HepG2 (cell line): Measurements from ENCODE around the gene COL5A2. TPM values are rescaled to one million over a fixed set of nuclear protein-coding genes. Genes with fewer than 3 reads are reported as not detected.

Source experiments
- ATAC-seq: fragments of 200-7000 bp; cut with Tn5 transposase; 3 replicates; pipeline ENCODE4 v1.9.1; 2020; ENCODE audit warnings: mild to moderate bottlenecking, moderate library complexity
- BruUV-seq: library from RNA; stranded (reverse); fragments of 400-500 nt; replicated peaks from 2 replicates; lab custom pipeline; 2021; lab: Mats Ljungman, UMichigan
- CTCF ChIA-PET: fragments of 300-600 bp; formaldehyde crosslinking; extraction: SDS; loops from one replicate; lab custom pipeline; 2021; ENCODE audit warnings: low total read pairs, inconsistent platforms, low intra/inter-chr PET ratio; lab: Yijun Ruan, JAX
- POLR2A ChIA-PET: fragments of 350-600 bp; sonication (Branson Sonifier 250); formaldehyde crosslinking; loops from one replicate; lab custom pipeline; 2020; ENCODE audit warnings: antibody characterized with exemption, inconsistent platforms; lab: Yijun Ruan, JAX
- DNase-seq: peaks from one replicate; pipeline ENCODE4 v3.0.0-alpha.2; 2015; ENCODE audit warnings: low spot score
- FAIRE-seq: peaks from 3 replicates; lab custom pipeline; 2011; peaks lifted over from hg19 to GRCh38; lab: Jason Lieb, UNC
- H2AFZ ChIP-seq: one replicate; pipeline ENCODE4 v1.6.1; 2011; ENCODE audit warnings: low read length, inconsistent platforms
- H3K27ac ChIP-seq: fragments of 300-600 bp; 3 replicates; pipeline ENCODE4 v1.8.0; 2011; ENCODE audit warnings: mixed run types, mild to moderate bottlenecking, mixed read lengths, low read length, inconsistent platforms; ENCODE audit not compliant: insufficient read depth; ENCODE audit errors: extremely low read length
- H3K27me3 ChIP-seq, 2 experiments: fragments of 200-600 bp in 1 of 2; 2 replicates in 1 of 2; 3 replicates in 1 of 2; pipeline versions ENCODE4 v1.6.0 to v1.8.0; 2011; ENCODE audit warnings: low read length in 2 of 2, mild to moderate bottlenecking in 2 of 2, moderate library complexity in 2 of 2, inconsistent platforms in 1 of 2; ENCODE audit not compliant: insufficient read depth in 2 of 2, control insufficient read depth in 1 of 2
- H3K36me3 ChIP-seq, 2 experiments: fragments of 200-600 bp in 1 of 2; replicated peaks in 1 of 2; 2 replicates in 1 of 2; 3 replicates in 1 of 2; pipeline versions ENCODE4 v1.5.1 to v1.8.0; 2011; ENCODE audit warnings: low read length in 2 of 2, inconsistent platforms in 1 of 2; ENCODE audit not compliant: insufficient read depth in 2 of 2, control insufficient read depth in 1 of 2
- H3K4me1 ChIP-seq: 2 replicates; pipeline ENCODE4 v1.5.1; 2012; ENCODE audit warnings: low read length, inconsistent platforms; ENCODE audit not compliant: insufficient read depth
- H3K4me2 ChIP-seq: 2 replicates; pipeline ENCODE4 v1.6.0; 2011; ENCODE audit warnings: low read depth, low read length, inconsistent platforms
- H3K4me3 ChIP-seq, 3 experiments: fragments of 200-600 bp in 1 of 3; sonication (generic), shearing (Covaris generic) in 1 of 3; replicated peaks in 1 of 3; 2 replicates each; pipeline ENCODE4 v1.5.1; 2011 to 2016; ENCODE audit warnings: low read length in 3 of 3, inconsistent platforms in 2 of 3, low read depth in 2 of 3, mild to moderate bottlenecking in 2 of 3, control low read depth in 1 of 3, mixed read lengths in 1 of 3; ENCODE audit not compliant: insufficient read depth in 1 of 3
- H3K79me2 ChIP-seq: one replicate; pipeline ENCODE4 v1.6.1; 2011; ENCODE audit warnings: low read length, inconsistent platforms; ENCODE audit not compliant: insufficient read depth
- H3K9ac ChIP-seq: 2 replicates; pipeline ENCODE4 v1.6.0; 2011; ENCODE audit warnings: mild to moderate bottlenecking, low read depth, low read length, inconsistent platforms; ENCODE audit not compliant: insufficient read depth
- H3K9me3 ChIP-seq: 2 replicates; pipeline ENCODE4 v1.5.1; 2012; ENCODE audit warnings: mild to moderate bottlenecking, low read length
- H4K20me1 ChIP-seq: 2 replicates; pipeline ENCODE4 v1.6.0; 2011; ENCODE audit warnings: inconsistent platforms, mild to moderate bottlenecking, low read length, moderate library complexity; ENCODE audit not compliant: insufficient read depth
- IKZF5 ChIP-seq: IDR thresholded peaks from 2 replicates; pipeline ENCODE4 v1.6.1; 2018; ENCODE audit warnings: missing genetic modification reagents, mild to moderate bottlenecking, missing compliant biosample characterization
- PBX3 ChIP-seq: sonication (generic); formaldehyde crosslinking; IDR thresholded peaks from 2 replicates; pipeline ENCODE4 v1.8.1; 2023; ENCODE audit warnings: missing genetic modification reagents, inconsistent platforms, borderline replicate concordance
- TRAFD1 ChIP-seq: sonication (generic); formaldehyde crosslinking; IDR thresholded peaks from 2 replicates; pipeline ENCODE4 v1.5.1; 2020; ENCODE audit warnings: missing genetic modification reagents, mild to moderate bottlenecking, borderline replicate concordance
- TRIM24 ChIP-seq: sonication (generic); formaldehyde crosslinking; IDR thresholded peaks from 2 replicates; pipeline ENCODE4 v1.8.0; 2022; ENCODE audit warnings: mild to moderate bottlenecking, missing genetic modification reagents
- ZHX1 ChIP-seq: sonication (generic); formaldehyde crosslinking; IDR thresholded peaks from 2 replicates; pipeline ENCODE4 v1.8.1; 2022; ENCODE audit warnings: low read depth, mild to moderate bottlenecking, missing genetic modification reagents
- ZNF124 ChIP-seq: sonication (generic); formaldehyde crosslinking; IDR thresholded peaks from 2 replicates; pipeline ENCODE4 v1.4.0; 2020; ENCODE audit warnings: missing genetic modification reagents
- ZNF362 ChIP-seq: sonication (generic); formaldehyde crosslinking; IDR thresholded peaks from 2 replicates; pipeline ENCODE4 v1.4.0; 2020; ENCODE audit warnings: missing genetic modification reagents, mild to moderate bottlenecking, borderline replicate concordance
- ZNF609 ChIP-seq: sonication (generic); formaldehyde crosslinking; IDR thresholded peaks from 2 replicates; pipeline ENCODE4 v1.4.0; 2020; ENCODE audit warnings: mild to moderate bottlenecking, missing genetic modification reagents, borderline replicate concordance
- WGBS: methylation state at CpG from one replicate; pipeline ENCODE4 v1.1.6; 2017; ENCODE audit warnings: low lambda C conversion rate; 5-methylcytosine and 5-hydroxymethylcytosine counted together
- in situ Hi-C: cut with HindIII; loops from 2 replicates; pipeline ENCODE4 v1.10.0; 2017; ENCODE audit warnings: low pct_unique_long_range_greater_than_20kb; ENCODE audit not compliant: extremely low pct_ligation_motif_present
- intact Hi-C: fragments of 100-400 bp; cut with micrococcal nuclease; formaldehyde crosslinking; loops from one replicate; pipeline ENCODE4 v1.10.0; 2022; ENCODE audit not compliant: unreplicated experiment
- polyA plus RNA-seq, 8 experiments: library from polyadenylated mRNA; depleted of rRNA in 3 of 8; stranded (reverse) in 7 of 8; unstranded in 1 of 8; fragments of >200 nt; fragmentation: Illumina TruSeq in 4 of 8; extraction: Trizol in 4 of 8; gene quantifications; 2 replicates each; pipeline versions ENCODE4 v1.2.1 to v1.2.3, GENCODE V29; 2011 to 2016; ENCODE audit warnings: low read depth in 4 of 8, missing spikeins in 1 of 8, mixed read lengths in 1 of 8; ENCODE audit not compliant: insufficient read depth in 1 of 8
- total RNA-seq, 5 experiments: library from RNA; depleted of rRNA; stranded (reverse); fragments of >200 nt; fragmentation: Illumina TruSeq; extraction: Trizol; gene quantifications; 2 replicates each; pipeline ENCODE4 v1.2.3, GENCODE V29; 2016; ENCODE audit warnings: low read depth in 1 of 5

Gene COL5A2
- total and polyA plus RNA-seq, 2 of the 13 experiments (the other 11 are each of a cell fraction or from before 2014, with no cell fraction given), result 0.83 to 1.5 TPM

GRCh38 chr2:189022492-189022891 is 157.1 kb downstream of the COL5A2 start (continued):
- TF ChIP-seq ZNF362 (CRISPR knock-in tag) (no peak), IKZF5 (CRISPR knock-in tag) (no peak), ZNF124 (CRISPR knock-in tag) (no peak), PBX3 (CRISPR knock-in tag) (no peak)

- DNase-seq (no peak), FAIRE-seq (no peak), ATAC-seq (no peak)
- 29% methylated on average over 7 of the region's 7 CpGs for WGBS
- in situ Hi-C loops, result no loop called here
- no peaks in the 10 kb centered on the region for H4K20me1 ChIP-seq
- intact Hi-C loops, result no loop called here
- H3K9me3 ChIP-seq, result no peaks in the 10 kb centered on the region
- no peaks in the 10 kb centered on the region for H3K79me2 ChIP-seq
- no peak overlapping the region for H3K27ac ChIP-seq
- H3K9ac ChIP-seq, result no peak overlapping the region
- no peak overlapping the region for H3K4me2 ChIP-seq
- H2AFZ ChIP-seq, result no peak overlapping the region
- CTCF ChIA-PET, result no interaction called here
- BruUV-seq, result no TSS peak
- POLR2A ChIA-PET, result no interaction called here
- H3K4me3 ChIP-seq, result no peak overlapping the region
- H3K4me1 ChIP-seq, result no peaks in the 10 kb centered on the region
- no peaks in the 10 kb centered on the region for H3K36me3 ChIP-seq
- no peaks in the 10 kb centered on the region for H3K27me3 ChIP-seq
- no peak for TF ChIP-seq ZNF609 (CRISPR knock-in tag)
- TF ChIP-seq ZHX1 (CRISPR knock-in tag), result no peak
- TF ChIP-seq TRAFD1 (CRISPR knock-in tag), result no peak
- TF ChIP-seq TRIM24 (CRISPR knock-in tag), result no peak
Measured at GRCh38 chr2:189022053-189022481, 157.5 kb downstream of the COL5A2 start.
